HCT116 (cell line): ENCODE measurements around the gene POU6F1. TPM values are rescaled to one million over a fixed set of nuclear protein-coding genes. Genes with fewer than 3 reads are reported as not detected.

Experiments used
- ATAC-seq: fragments of 200-7000 bp; cut with Tn5 transposase; 2 replicates; pipeline ENCODE4 v1.9.1; 2020; ENCODE audit warnings: mild to moderate bottlenecking, moderate library complexity
- BruUV-seq: library from RNA; stranded (reverse); fragments of 400-500 nt; replicated peaks from 2 replicates; lab custom pipeline; 2021; lab: Mats Ljungman, UMichigan
- CTCF ChIA-PET: fragments of 300-600 bp; sonication (Branson Sonifier 250); formaldehyde crosslinking; loops from one replicate; lab custom pipeline; 2021; ENCODE audit warnings: antibody characterized with exemption; lab: Charles Lee
- POLR2A ChIA-PET: fragments of 300-600, 350-600 bp; sonication (Branson Sonifier 250); formaldehyde crosslinking; loops from one replicate; lab custom pipeline; 2021; ENCODE audit warnings: antibody characterized with exemption; lab: Charles Lee
- RAD21 ChIA-PET, 2 experiments: fragments of 300-600 bp; sonication (Branson Sonifier 250); formaldehyde crosslinking; loops; one replicate each; lab custom pipeline; 2023; ENCODE audit warnings: low total read pairs in 2 of 2; ENCODE audit not compliant: uncharacterized antibody in 2 of 2, unreplicated experiment in 2 of 2, low non-redundant PET in 1 of 2; lab: Charles Lee
- DNase-seq: peaks from one replicate; pipeline ENCODE4 v3.0.0-alpha.2; 2010; ENCODE audit warnings: low read depth, low spot score
- H2AFZ ChIP-seq: fragments of 200-600 bp; shearing (Covaris generic), sonication (generic); 2 replicates; pipeline ENCODE4 v1.6.1; 2017; ENCODE audit warnings: low read depth, mixed run types, mixed read lengths, antibody characterized with exemption, low read length; ENCODE audit not compliant: poor library complexity, severe bottlenecking
- H3K27ac ChIP-seq: 2 replicates; pipeline ENCODE4 v1.5.1; 2012; ENCODE audit warnings: low read depth, low read length
- H3K27me3 ChIP-seq: fragments of 200-600 bp; sonication (generic); 2 replicates; pipeline ENCODE4 v1.6.1; 2016; ENCODE audit warnings: mixed run types, low read length, mixed read lengths; ENCODE audit not compliant: insufficient read depth
- H3K36me3 ChIP-seq, 2 experiments: fragments of 200-500 bp in 1 of 2; fragments of 200-600 bp in 1 of 2; sonication (Bioruptor generic) in 1 of 2; sonication (generic) in 1 of 2; 2 replicates each; pipeline versions ENCODE4 v1.5.1 to v1.6.1; 2014 to 2016; ENCODE audit warnings: low read length in 2 of 2, inconsistent platforms in 1 of 2, mixed read lengths in 1 of 2, mixed run types in 1 of 2; ENCODE audit not compliant: insufficient read depth in 2 of 2, control insufficient read depth in 1 of 2
- H3K4me1 ChIP-seq, 2 experiments: fragments of 200-600 bp in 1 of 2; sonication (generic) in 1 of 2; 2 replicates each; pipeline versions ENCODE4 v1.5.1 to v1.6.1; 2012 to 2017; ENCODE audit warnings: low read length in 2 of 2, inconsistent platforms in 1 of 2, mild to moderate bottlenecking in 1 of 2, mixed read lengths in 1 of 2, mixed run types in 1 of 2, moderate library complexity in 1 of 2; ENCODE audit not compliant: insufficient read depth in 2 of 2, control insufficient read depth in 1 of 2
- H3K4me2 ChIP-seq: fragments of 200-600 bp; sonication (generic); 2 replicates; pipeline ENCODE4 v1.6.1; 2017; ENCODE audit warnings: mixed run types, low read length, mixed read lengths
- H3K4me3 ChIP-seq, 2 experiments: fragments of 200-600 bp in 1 of 2; sonication (generic) in 1 of 2; replicated peaks in 1 of 2; 2 replicates each; pipeline ENCODE4 v1.5.1; 2011 to 2016; ENCODE audit warnings: low read length in 2 of 2, control low read depth in 1 of 2, low read depth in 1 of 2, mild to moderate bottlenecking in 1 of 2, mixed read lengths in 1 of 2, mixed run types in 1 of 2
- H3K79me2 ChIP-seq: fragments of 200-600 bp; sonication (generic); 2 replicates; pipeline ENCODE4 v1.6.1; 2017; ENCODE audit warnings: mild to moderate bottlenecking, mixed run types, low read length, moderate library complexity, mixed read lengths; ENCODE audit not compliant: insufficient read depth
- H3K9ac ChIP-seq: fragments of 200-600 bp; sonication (generic); 2 replicates; pipeline ENCODE4 v1.6.1; 2016; ENCODE audit warnings: low read length, mixed read lengths
- H3K9me2 ChIP-seq: fragments of 200-600 bp; sonication (generic), shearing (Covaris generic); 2 replicates; pipeline ENCODE4 v1.6.1; 2017; ENCODE audit warnings: mixed run types, mild to moderate bottlenecking, moderate library complexity; ENCODE audit not compliant: insufficient read depth
- H3K9me3 ChIP-seq, 2 experiments: fragments of 200-500 bp in 1 of 2; fragments of 200-600 bp in 1 of 2; sonication (Bioruptor generic) in 1 of 2; sonication (generic) in 1 of 2; 2 replicates each; pipeline ENCODE4 v1.6.1; 2014 to 2017; ENCODE audit warnings: low read length in 2 of 2, mixed read lengths in 2 of 2, inconsistent platforms in 1 of 2, low read depth in 1 of 2, mild to moderate bottlenecking in 1 of 2, mixed run types in 1 of 2, moderate library complexity in 1 of 2; ENCODE audit not compliant: control insufficient read depth in 1 of 2, insufficient read depth in 1 of 2
- H4K20me1 ChIP-seq: fragments of 200-600 bp; sonication (generic), shearing (Covaris generic); 2 replicates; pipeline ENCODE4 v1.6.1; 2017; ENCODE audit warnings: mixed run types, mild to moderate bottlenecking, moderate library complexity; ENCODE audit not compliant: insufficient read depth
- CBX3 ChIP-seq: IDR thresholded peaks from 2 replicates; pipeline ENCODE4 v1.6.1; 2012; ENCODE audit warnings: low read depth
- EGR1 ChIP-seq: IDR thresholded peaks from 2 replicates; pipeline ENCODE4 v1.6.1; 2012; ENCODE audit warnings: low read depth
- ELF1 ChIP-seq: IDR thresholded peaks from 2 replicates; pipeline ENCODE4 v1.6.1; 2012; ENCODE audit warnings: low read depth, borderline replicate concordance
- EZH2phosphoT487 ChIP-seq: fragments of 200-600 bp; IDR thresholded peaks from 2 replicates; pipeline ENCODE4 v1.6.1; 2018; ENCODE audit warnings: antibody characterized with exemption, borderline replicate concordance
- JUND ChIP-seq: IDR thresholded peaks from 2 replicates; pipeline ENCODE4 v1.6.1; 2012
- POLR2AphosphoS5 ChIP-seq: IDR thresholded peaks from 2 replicates; pipeline ENCODE4 v1.6.1; 2011; ENCODE audit warnings: mild to moderate bottlenecking, low read depth, low read length, moderate library complexity
- RAD21 ChIP-seq: IDR thresholded peaks from 2 replicates; pipeline ENCODE4 v1.6.1; 2012; ENCODE audit warnings: low read depth, mild to moderate bottlenecking
- REST ChIP-seq: IDR thresholded peaks from 2 replicates; pipeline ENCODE4 v1.6.1; 2012; ENCODE audit warnings: low read depth
- SIN3A ChIP-seq: IDR thresholded peaks from 2 replicates; pipeline ENCODE4 v1.6.1; 2012; ENCODE audit warnings: low read depth
- SP1 ChIP-seq: IDR thresholded peaks from 2 replicates; pipeline ENCODE4 v1.6.1; 2012; ENCODE audit warnings: low read depth
- SRF ChIP-seq: IDR thresholded peaks from 2 replicates; pipeline ENCODE4 v1.6.1; 2012; ENCODE audit warnings: low read depth
- TCF7L2 ChIP-seq: IDR thresholded peaks from 2 replicates; pipeline ENCODE4 v1.7.0; 2011; ENCODE audit warnings: borderline replicate concordance, inconsistent platforms; ENCODE audit not compliant: insufficient read depth, insufficient read length; ENCODE audit errors: extremely low read depth
- YY1 ChIP-seq: IDR thresholded peaks from 2 replicates; pipeline ENCODE4 v1.6.1; 2011; ENCODE audit warnings: low read length, low read depth, moderate library complexity, mild to moderate bottlenecking; ENCODE audit not compliant: insufficient replicate concordance; ENCODE audit errors: extremely low read depth
- ZBTB33 ChIP-seq: IDR thresholded peaks from 2 replicates; pipeline ENCODE4 v1.6.1; 2011; ENCODE audit warnings: mild to moderate bottlenecking, low read length, moderate library complexity; ENCODE audit not compliant: insufficient replicate concordance; ENCODE audit errors: extremely low read depth
- ZFX ChIP-seq: fragments of 450-650 bp; IDR thresholded peaks from 2 replicates; pipeline ENCODE4 v1.6.1; 2017
- ZNF274 ChIP-seq: fragments of 200-500 bp; sonication (Bioruptor generic); IDR thresholded peaks from 2 replicates; pipeline ENCODE4 v1.6.1; 2014; ENCODE audit warnings: mild to moderate bottlenecking, low read depth, low read length, inconsistent platforms
- intact Hi-C: fragments of 100-400 bp; cut with micrococcal nuclease; formaldehyde crosslinking; loops from 2 replicates; pipeline ENCODE4 v1.10.0; 2022
- total RNA-seq: library from RNA; stranded (reverse); gene quantifications from one replicate; pipeline ENCODE4 v1.2.1, GENCODE V29; 2021; ENCODE audit not compliant: unreplicated experiment

The POU6F1 gene
- total RNA-seq, 1 experiment from 2014 or later = 6.4 TPM

GRCh38 chr12:51229116-51229809 is 11.4 kb upstream of the POU6F1 start:
- POLR2A ChIA-PET = interaction anchor here (0.5 to 2.0 kb wide), 2 partner anchors 10 to 11 kb away, joined by 5 to 6 read pairs; partner anchors contain the start of genes DAZAP2 and POU6F1
- RAD21 ChIA-PET = no interaction called here
- BruUV-seq = no TSS peak

GRCh38 chr12:51227962-51228361 is 10.1 kb upstream of the POU6F1 start:
- H3K9me2 ChIP-seq = no peaks in the 10 kb centered on the region
- CTCF ChIA-PET = no interaction called here
- POLR2A ChIA-PET = no interaction called here
- no peak overlapping the region for H3K4me3 ChIP-seq
- no peaks in the 10 kb centered on the region for H3K4me1 ChIP-seq
- no peak for ATAC-seq
- no TSS peak for BruUV-seq
- H3K9me3 ChIP-seq = no peaks in the 10 kb centered on the region
- no peak overlapping the region for H3K27ac ChIP-seq
- no peaks in the 10 kb centered on the region for H3K36me3 ChIP-seq
- no peaks in the 10 kb centered on the region for H3K27me3 ChIP-seq
- no peak overlapping the region for H2AFZ ChIP-seq
- RAD21 ChIA-PET = no interaction called here
- no peaks in the 10 kb centered on the region for H3K79me2 ChIP-seq
- intact Hi-C loops = no loop called here
- H3K9ac ChIP-seq = no peak overlapping the region
- H3K4me2 ChIP-seq = no peak overlapping the region
- no peak for DNase-seq
- H4K20me1 ChIP-seq = no peaks in the 10 kb centered on the region
- TF ChIP-seq ZNF274 (no peak), TCF7L2 (no peak), JUND (no peak), RAD21 (no peak), SRF (no peak), SP1 (no peak), SIN3A (no peak), POLR2AphosphoS5 (no peak), ZBTB33 (no peak), REST (no peak), ZFX (no peak), ELF1 (no peak)

More at GRCh38 chr12:51229116-51229809, 11.4 kb upstream of the POU6F1 start:
- no peaks in the 10 kb centered on the region for H3K9me2 ChIP-seq
- DNase-seq = no peak
- H2AFZ ChIP-seq = no peak overlapping the region
- H3K4me3 ChIP-seq = no peak overlapping the region
- H3K79me2 ChIP-seq = no peaks in the 10 kb centered on the region
- intact Hi-C loops = no loop called here
- no peaks in the 10 kb centered on the region for H3K9me3 ChIP-seq
- CTCF ChIA-PET = no interaction called here
- H3K27me3 ChIP-seq = no peaks in the 10 kb centered on the region
- H3K27ac ChIP-seq = no peak overlapping the region
- no peaks in the 10 kb centered on the region for H3K4me1 ChIP-seq
- H4K20me1 ChIP-seq = no peaks in the 10 kb centered on the region
- H3K9ac ChIP-seq = no peak overlapping the region
- H3K36me3 ChIP-seq = no peaks in the 10 kb centered on the region
- TF ChIP-seq EZH2phosphoT487 (no peak), ZFX (no peak), POLR2AphosphoS5 (no peak), CBX3 (no peak), EGR1 (no peak), SIN3A (no peak), JUND (no peak), YY1 (no peak)
- ATAC-seq = no peak
- no peak overlapping the region for H3K4me2 ChIP-seq
